ENCODE measurements around the gene ATAT1.
"Not testable (repeated sequence)": the region's sequence is repeated elsewhere in the genome, so short reads cannot be mapped to it uniquely, and the experiment has no call there.

DNA sequence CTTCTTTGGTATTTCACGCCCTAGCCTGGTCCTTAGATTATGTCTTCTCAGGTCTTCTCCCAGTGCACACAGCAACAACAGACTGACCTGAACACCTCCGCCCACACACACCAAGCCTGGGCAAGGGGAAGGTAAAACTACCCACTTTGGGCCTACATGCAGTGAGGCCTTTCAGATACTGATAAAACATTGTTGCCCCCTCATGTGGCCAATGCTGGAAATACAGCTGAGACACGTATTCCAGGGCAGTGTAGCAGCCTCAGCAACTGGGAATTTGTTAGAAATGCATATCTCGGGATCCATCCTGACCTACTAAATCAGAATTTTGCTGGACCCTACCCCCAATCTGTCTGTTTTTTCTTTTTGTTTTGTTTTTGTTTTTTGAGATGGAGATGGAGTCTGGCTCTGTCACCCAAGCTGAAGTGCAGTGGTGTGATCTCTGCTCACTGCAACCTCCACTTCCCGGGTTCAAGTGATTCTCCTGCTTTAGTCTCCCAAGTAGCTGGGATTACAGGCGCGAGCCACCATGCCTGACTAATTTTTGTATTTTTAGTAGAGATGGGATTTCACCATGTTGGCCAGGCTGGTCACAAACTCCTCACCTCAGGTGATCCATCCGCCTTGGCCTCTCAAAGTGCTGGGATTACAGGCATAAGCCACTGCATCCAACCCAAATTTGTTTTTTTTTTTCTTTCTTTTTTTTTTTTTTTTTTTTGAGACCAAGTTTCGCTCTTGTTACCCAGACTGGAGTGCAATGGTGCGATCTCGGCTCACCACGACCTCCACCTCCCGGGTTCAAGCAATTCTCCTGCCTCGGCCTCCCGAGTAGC is 29.1 kb upstream of the ATAT1 start:
- not testable (repeated sequence) for TF ChIP-seq PPARA (CRISPR knock-in tag; IDR thresholded peaks at IDR 0.05; ENCODE audit: borderline replicate concordance); TCF4 (CRISPR knock-in tag; IDR thresholded peaks at IDR 0.05; ENCODE audit: borderline replicate concordance); ZNF8 (CRISPR knock-in tag; IDR thresholded peaks at IDR 0.05); TOX (CRISPR knock-in tag; IDR thresholded peaks at IDR 0.05; ENCODE audit: borderline replicate concordance); ZFP30 (CRISPR knock-in tag; IDR thresholded peaks at IDR 0.05); CSRNP3 (CRISPR knock-in tag; IDR thresholded peaks at IDR 0.05); ZFP3 (CRISPR knock-in tag; IDR thresholded peaks at IDR 0.05); BACH2 (CRISPR knock-in tag; IDR thresholded peaks at IDR 0.05; ENCODE audit: borderline replicate concordance)
- TF ChIP-seq, protein P1, sequence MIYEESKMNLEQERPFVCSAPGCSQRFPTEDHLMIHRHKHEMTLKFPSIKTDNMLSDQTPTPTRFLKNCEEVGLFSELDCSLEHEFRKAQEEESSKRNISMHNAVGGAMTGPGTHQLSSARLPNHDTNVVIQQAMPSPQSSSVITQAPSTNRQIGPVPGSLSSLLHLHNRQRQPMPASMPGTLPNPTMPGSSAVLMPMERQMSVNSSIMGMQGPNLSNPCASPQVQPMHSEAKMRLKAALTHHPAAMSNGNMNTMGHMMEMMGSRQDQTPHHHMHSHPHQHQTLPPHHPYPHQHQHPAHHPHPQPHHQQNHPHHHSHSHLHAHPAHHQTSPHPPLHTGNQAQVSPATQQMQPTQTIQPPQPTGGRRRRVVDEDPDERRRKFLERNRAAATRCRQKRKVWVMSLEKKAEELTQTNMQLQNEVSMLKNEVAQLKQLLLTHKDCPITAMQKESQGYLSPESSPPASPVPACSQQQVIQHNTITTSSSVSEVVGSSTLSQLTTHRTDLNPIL (CRISPR knock-in tag; IDR thresholded peaks at IDR 0.05; ENCODE audit: low read depth): not testable (repeated sequence)
- TF ChIP-seq, protein P2, sequence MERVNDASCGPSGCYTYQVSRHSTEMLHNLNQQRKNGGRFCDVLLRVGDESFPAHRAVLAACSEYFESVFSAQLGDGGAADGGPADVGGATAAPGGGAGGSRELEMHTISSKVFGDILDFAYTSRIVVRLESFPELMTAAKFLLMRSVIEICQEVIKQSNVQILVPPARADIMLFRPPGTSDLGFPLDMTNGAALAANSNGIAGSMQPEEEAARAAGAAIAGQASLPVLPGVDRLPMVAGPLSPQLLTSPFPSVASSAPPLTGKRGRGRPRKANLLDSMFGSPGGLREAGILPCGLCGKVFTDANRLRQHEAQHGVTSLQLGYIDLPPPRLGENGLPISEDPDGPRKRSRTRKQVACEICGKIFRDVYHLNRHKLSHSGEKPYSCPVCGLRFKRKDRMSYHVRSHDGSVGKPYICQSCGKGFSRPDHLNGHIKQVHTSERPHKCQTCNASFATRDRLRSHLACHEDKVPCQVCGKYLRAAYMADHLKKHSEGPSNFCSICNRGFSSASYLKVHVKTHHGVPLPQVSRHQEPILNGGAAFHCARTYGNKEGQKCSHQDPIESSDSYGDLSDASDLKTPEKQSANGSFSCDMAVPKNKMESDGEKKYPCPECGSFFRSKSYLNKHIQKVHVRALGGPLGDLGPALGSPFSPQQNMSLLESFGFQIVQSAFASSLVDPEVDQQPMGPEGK (CRISPR knock-in tag; IDR thresholded peaks at IDR 0.05; ENCODE audit: borderline replicate concordance): not testable (repeated sequence)
